H7 (cell line): ENCODE data around the gene ZMYM4. TPM values are rescaled to one million over a fixed set of nuclear protein-coding genes. Genes with fewer than 3 reads are reported as not detected.

ENCODE experiments used
- DNase-seq: peaks from one replicate; pipeline ENCODE4 v3.0.0; 2012
- H3K27me3 ChIP-seq: 2 replicates; pipeline ENCODE4 v1.6.0; 2011; ENCODE audit warnings: mild to moderate bottlenecking, low read length; ENCODE audit not compliant: control insufficient read depth, insufficient read depth
- H3K36me3 ChIP-seq: replicated peaks from 2 replicates; pipeline ENCODE4 v1.5.1; 2011; ENCODE audit warnings: low read length; ENCODE audit not compliant: control insufficient read depth, insufficient read depth
- H3K4me3 ChIP-seq: 2 replicates; pipeline ENCODE4 v1.5.1; 2011; ENCODE audit warnings: low read depth, mild to moderate bottlenecking, control low read depth, low read length, moderate library complexity; ENCODE audit not compliant: insufficient read depth
- total RNA-seq: library from RNA; depleted of rRNA; stranded (reverse); fragments of >200 nt; shearing (Covaris generic); gene quantifications from 2 replicates; pipeline ENCODE4 v1.2.3, GENCODE V29; 2014

Gene ZMYM4
- total RNA-seq, 1 experiment from 2014 or later, result 64.1 TPM

DNA sequence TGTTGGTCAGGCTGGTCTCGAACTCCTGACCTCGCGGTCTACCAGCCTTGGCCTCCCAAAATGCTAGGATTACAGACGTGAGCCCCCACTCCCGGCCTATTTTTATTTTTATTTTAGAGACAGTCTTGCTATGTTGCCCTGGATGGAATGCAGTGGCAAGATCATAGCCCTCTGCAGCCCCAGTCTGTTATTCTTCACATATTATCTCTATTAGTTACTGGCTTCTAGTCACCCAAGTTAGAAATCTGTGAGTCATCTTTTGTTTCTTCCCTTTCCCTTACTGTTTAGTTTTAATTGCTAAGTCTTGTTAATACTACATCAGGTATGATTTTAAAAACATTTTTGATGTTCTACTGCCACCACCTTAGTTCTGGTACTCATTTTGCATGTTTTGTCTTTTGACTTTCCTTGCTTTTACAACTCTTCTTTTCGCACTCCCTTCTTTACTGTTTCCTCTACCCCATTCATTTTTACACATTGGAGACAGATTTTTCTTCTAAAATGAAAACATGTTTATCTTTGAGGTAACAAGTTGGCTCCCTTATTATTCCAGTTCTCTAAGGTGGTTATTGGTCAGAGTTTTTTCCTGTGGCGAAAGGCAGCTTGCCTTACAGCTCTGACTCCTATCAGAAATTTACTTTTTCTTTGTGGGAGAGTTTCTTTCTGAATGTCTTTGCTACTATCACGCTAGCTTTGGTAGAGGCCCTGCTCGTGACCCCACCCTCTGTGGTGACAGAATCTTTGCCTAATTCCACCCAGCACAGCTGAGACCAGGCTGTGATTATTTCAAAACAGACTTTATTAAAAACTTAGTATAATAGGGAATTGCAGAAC is 19.5 kb downstream of the ZMYM4 start:
- H3K4me3 ChIP-seq, result no peak overlapping the region
- no peaks in the 10 kb centered on the region for H3K27me3 ChIP-seq
- no peak for DNase-seq
- H3K36me3 ChIP-seq, result no peaks in the 10 kb centered on the region

DNA sequence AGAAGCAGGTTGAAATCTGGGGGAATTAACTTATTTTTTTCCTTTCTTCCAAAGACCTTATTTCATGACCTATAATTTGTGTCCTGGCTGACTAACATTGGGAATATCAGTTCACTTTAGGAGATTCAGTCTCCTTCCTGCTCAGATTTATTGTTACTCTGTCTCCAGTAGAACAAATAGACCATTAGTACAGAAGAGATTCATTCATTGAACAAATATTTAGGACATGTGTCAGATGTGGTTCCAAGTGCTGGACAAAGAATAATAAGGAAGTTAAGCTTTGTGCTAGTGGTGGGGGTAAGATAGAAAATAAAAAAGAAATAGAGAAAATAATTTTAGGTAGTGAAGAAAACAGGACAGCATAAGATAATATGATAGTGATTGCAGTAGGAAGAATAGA is 20.3 kb downstream of the ZMYM4 start:
- DNase-seq, result no peak
- no peaks in the 10 kb centered on the region for H3K27me3 ChIP-seq
- peaks cover 3% of the 10 kb centered on the region; the same call in 1 of the 2 replicates for H3K36me3 ChIP-seq
- H3K4me3 ChIP-seq, result no peak overlapping the region

DNA sequence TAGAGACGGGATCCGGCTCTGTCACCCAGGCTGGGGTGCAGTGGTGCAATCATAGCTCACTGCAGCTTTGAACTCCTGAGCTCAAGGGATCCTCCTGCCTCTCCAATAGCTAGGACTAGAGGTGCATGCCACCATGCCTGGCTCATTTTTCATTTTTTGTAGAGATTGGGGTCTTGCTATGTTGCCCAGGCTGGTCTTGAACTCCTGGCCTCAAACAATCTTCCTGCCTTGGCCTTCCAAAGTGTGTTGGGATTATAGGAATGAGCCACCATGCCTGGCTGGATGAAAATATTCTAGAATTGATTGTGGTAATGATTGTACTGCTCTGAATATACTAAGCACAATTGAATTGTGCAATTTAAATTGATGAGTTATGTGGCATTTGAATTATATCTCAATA is 21.9 kb downstream of the ZMYM4 start:
- Histone ChIP-seq H3K27me3 (no peaks in the 10 kb centered on the region), H3K36me3 (peaks cover 3% of the 10 kb centered on the region; the same call in 1 of the 2 replicates), H3K4me3 (no peak overlapping the region)
- DNase-seq, result no peak

DNA sequence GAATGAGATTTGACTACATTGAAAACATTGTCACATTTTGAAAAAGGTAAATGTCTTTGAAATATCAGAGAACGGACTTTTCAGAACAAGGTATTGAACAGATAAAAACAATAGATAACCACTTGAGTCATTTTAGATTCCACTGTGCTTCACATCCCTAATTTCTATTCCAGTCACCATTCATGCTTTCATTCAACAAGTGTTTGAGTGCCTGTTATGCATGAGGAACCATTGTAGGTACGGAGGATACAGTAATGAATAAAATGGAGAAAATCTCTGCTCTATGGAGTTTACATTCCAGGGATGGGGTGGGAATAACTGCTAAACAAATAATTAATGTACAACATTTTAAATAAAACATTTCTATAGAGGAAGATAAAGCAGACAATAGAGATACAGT is 26.3 kb downstream of the ZMYM4 start:
- Histone ChIP-seq H3K27me3 (no peaks in the 10 kb centered on the region), H3K36me3 (peaks cover 3% of the 10 kb centered on the region), H3K4me3 (no peak overlapping the region)
- no peak for DNase-seq

DNA sequence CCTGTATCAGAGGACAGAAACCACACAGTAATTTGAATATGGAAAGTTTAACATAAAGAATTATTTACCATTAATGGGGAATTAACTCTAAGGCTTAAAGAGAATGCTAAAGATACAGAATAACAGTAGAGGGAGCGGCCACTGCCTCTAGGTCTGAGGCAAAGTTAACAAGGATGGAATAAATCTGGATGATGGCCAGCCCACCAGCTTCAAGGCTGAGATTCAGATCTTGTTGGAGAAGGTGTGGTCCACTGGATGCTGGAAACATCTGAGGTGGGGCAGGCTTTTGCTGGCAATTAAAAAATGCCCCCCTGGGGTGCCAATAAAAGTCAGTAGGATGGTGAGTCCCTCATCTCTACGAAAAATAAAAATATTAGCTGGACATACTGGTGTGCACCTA is 29.4 kb downstream of the ZMYM4 start:
- H3K27me3 ChIP-seq, result no peaks in the 10 kb centered on the region

DNA sequence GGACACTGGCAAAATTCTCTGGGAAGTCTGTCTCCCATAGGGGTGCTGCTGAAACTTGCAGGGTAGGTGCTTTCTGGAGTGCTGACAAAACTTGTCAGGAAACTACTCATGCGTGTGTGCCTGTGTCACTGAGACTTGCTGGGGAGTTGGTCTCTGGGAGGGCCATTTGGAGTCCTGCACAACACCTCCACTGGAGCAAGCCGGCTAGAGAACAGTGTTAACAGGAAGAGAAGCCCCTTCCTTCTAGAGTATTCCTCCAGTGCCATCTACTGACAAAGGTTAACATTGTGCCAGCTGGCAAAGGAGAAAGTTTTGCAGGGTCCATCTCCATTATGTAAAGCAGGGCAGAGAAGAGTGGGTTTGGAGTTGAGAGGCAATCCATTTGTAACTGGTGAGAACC is 30.0 kb downstream of the ZMYM4 start:
- DNase-seq, result peak; percentile 51
- Histone ChIP-seq H3K4me3 (no peak overlapping the region), H3K27me3 (no peaks in the 10 kb centered on the region), H3K36me3 (no peaks in the 10 kb centered on the region; the same call in 1 of the 2 replicates)

More for the DNA sequence above, 29.4 kb downstream of the ZMYM4 start:
- H3K4me3 ChIP-seq, result no peak overlapping the region
- no peak for DNase-seq
- H3K36me3 ChIP-seq, result peaks cover 3% of the 10 kb centered on the region

DNA sequence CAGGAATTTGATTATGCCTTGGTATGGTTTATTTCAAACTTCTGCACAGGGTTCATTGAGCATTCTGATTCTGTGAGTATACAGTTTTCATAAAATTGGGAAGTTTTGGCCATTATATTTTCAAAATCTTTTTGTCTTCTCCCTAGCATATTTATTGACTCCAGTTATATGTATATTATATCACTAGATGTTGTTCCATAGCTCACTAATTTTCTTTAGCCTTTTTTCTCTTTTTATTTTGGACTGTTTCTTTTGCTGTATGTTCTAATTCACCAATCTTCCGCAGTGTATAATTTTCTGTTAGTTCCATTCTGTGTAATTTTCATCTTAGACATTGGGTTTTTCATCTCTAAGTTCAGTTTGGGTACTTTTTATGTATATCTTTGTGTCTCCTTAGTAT is 31.9 kb downstream of the ZMYM4 start:
- Histone ChIP-seq H3K4me3 (no peak overlapping the region), H3K27me3 (no peaks in the 10 kb centered on the region), H3K36me3 (no peaks in the 10 kb centered on the region; the same call in 1 of the 2 replicates)
- DNase-seq, result no peak

DNA sequence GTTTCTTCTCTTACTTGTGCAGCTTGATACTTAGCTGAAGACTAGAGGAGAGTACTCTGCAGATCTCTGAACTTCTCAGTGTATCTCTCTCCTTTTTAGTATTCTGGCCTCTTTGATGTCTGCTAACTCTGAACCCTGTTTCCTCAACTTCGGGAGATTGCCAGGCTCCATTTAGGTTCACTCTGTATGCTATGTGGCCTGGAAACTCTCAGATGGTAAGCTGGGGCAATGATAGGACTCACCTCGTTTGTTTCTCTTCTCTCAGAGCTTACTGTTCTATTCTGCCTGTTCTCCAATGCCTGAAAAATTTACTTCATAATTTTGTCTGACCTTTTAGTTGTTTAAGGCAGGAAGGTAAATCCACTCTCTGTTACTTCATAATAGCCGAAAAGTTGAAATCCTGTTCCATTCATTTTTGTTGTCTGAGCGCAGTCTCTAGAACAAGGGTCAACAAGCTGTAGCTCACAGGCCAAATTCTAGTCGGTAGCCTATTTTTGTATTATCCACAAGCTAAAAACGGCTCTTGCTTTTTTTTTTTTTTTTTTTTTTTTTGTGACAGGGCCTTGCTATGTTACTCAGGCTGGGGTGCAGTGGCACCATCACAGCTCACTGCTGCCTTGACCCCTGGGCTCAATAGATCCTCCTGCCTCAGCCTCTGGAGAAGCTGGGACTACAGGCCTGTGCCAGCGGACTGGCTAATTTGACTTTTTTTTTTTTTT is 33.3 kb downstream of the ZMYM4 start:
- no peak for DNase-seq
- H3K27me3 ChIP-seq, result no peaks in the 10 kb centered on the region
- H3K36me3 ChIP-seq, result no peaks in the 10 kb centered on the region; the same call in 1 of the 2 replicates
- H3K4me3 ChIP-seq, result no peak overlapping the region

DNA sequence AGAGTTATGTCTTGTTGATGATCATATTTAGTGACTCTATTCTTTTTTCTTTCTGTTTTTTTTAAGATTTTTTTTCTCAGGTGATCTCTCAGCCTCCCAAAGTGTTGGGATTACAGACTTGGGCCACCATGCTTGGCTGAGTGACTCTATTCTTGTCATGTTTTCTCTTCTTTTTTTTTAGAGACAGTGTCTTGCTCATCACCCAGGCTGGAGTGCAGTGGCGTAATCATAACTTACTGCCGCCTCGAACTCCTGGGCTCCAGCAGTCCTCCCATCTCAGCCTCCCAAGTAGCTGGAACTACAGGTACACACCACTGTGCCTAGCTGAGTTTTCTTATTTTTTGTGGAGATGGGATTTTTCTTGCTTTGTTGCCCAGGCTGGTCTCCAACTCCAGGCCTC is 36.9 kb downstream of the ZMYM4 start:
- no peak for DNase-seq
- H3K4me3 ChIP-seq, result no peak overlapping the region
- H3K36me3 ChIP-seq, result no peaks in the 10 kb centered on the region
- H3K27me3 ChIP-seq, result no peaks in the 10 kb centered on the region

DNA sequence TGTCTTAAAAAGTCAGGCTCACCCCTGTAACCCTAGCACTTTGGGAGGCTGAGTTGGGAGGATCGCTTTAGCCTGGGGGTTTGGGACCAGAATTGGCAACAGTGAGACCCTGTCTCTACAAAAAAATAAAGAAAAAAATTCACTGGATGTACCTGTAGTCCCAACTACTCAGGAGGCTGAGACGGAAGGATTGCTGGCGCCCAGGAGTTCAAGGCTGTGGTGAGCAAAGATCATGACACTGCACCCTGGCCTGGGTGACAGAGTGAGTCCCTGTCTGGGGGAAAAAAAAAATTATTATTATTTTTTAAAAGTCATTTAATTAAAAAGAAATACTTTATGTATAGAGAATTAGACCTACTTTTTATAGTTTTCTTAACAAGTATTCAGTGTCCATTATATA is 47.1 kb downstream of the ZMYM4 start:
- no peaks in the 10 kb centered on the region for H3K27me3 ChIP-seq
- DNase-seq, result no peak
- peaks cover under 1% of the 10 kb centered on the region; the same call in 1 of the 2 replicates for H3K36me3 ChIP-seq
- no peak overlapping the region for H3K4me3 ChIP-seq

DNA sequence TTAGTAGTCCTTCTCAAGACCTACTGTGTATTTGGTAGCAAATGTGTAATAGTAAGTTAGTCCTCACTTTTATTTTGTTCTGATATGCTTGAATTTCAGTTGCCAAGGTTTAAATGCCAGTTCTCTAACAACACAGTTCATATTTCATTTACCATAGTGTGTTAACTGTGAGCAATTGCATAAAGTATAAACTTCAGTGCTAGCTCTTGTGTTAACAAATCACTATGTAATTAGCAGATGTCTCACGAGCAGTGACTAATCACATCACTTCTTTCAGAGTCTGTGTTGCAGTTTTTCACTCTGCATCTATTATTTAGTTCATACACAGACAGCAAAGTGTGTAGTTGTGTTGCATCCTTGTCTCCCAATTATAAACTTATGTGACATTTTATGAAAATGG is 47.8 kb downstream of the ZMYM4 start:
- Histone ChIP-seq H3K4me3 (no peak overlapping the region), H3K36me3 (no peaks in the 10 kb centered on the region)
- DNase-seq, result no peak

DNA sequence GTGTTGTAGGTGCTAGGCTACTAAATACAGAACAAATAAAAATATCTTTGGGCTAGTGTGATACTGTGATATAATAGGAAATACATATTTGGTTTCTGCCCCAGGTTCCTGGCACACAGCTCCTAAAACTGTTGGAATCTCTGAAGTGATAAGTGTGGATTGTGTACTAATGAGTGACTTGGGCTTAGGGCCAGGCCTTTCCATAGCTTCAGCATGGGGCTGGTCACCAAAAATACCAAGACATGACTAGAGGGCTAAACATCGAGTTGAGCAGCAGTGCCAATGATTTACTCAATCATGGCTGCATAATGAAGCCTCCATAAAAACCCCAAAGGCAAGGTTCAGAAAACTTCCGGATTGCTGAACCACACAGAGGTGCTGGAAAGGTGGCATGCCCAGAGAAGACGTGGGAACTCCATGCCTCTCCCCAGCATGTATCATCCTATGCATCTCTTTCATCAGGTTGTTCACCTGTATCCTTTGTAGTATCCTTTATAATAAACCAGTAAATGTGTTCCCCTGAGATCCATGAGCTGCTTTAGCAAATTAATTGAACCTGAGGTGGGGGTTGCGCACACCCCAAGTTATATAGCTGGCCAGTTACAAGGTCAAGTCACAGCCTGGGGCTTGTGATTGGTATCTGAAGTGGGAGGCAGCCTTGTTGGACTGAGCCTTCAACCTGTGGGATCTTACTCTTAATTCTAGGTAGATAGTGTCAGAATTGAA is 51.6 kb downstream of the ZMYM4 start:
- no peak overlapping the region for H3K4me3 ChIP-seq
- no peaks in the 10 kb centered on the region for H3K36me3 ChIP-seq
- no peaks in the 10 kb centered on the region for H3K27me3 ChIP-seq
- DNase-seq, result no peak

More for the DNA sequence above, 47.8 kb downstream of the ZMYM4 start:
- no peaks in the 10 kb centered on the region for H3K27me3 ChIP-seq

DNA sequence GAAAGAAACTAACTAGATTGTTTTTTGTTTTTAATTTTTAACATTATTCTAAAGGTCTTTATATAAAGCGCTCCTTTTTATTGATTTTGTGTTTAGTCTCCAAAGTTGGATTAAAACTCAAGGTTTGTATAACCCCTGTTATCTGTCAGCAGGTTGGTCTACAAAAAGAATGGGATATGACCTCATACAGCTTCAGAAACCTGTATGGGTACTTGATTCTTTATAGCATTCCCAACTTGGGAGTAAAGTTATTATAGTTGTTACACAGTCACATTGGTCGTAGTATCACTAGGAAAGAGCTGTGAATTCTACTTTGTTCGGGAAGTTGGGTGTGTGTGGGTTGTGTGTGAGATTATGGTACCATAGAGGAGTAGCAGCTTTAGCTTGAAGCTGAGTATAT is 52.4 kb downstream of the ZMYM4 start:
- Histone ChIP-seq H3K4me3 (no peak overlapping the region), H3K27me3 (no peaks in the 10 kb centered on the region), H3K36me3 (no peaks in the 10 kb centered on the region)
- no peak for DNase-seq

DNA sequence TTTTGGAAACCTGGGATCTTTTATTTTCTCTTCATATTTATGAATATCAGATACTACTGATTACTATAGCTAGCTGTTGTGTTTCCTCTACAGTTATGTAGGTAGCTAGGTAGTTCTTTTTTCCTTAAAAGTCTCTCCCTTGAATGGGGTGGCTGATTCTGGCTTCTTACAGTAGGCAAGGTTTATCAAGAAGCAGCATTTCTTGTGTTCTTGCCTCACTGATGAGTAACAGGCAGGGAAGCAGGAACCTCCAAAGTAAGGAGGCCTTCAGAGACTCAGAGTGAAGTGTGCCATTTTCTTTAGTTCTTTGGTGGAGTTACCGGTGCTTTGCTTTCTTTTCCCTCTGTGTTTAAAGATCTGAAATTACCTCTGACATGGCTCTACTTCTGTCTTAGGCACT is 56.0 kb downstream of the ZMYM4 start:
- DNase-seq, result no peak
- Histone ChIP-seq H3K4me3 (no peak overlapping the region), H3K27me3 (no peaks in the 10 kb centered on the region), H3K36me3 (peaks cover 2% of the 10 kb centered on the region)
